HL-60 (cell line): ENCODE measurements around the gene INTS7.

Experiments
- DNase-seq, 2 experiments: peaks; one replicate each; pipeline ENCODE4 v3.0.0-alpha.2; 2010 to 2020; ENCODE audit warnings: low read depth in 1 of 2, low spot score in 1 of 2
- H3K27ac ChIP-seq: fragments of 250-450 bp; sonication (Bioruptor Pico); replicated peaks from 2 replicates; pipeline ENCODE4 v1.5.1; 2020; ENCODE audit warnings: mild to moderate bottlenecking, moderate library complexity
- H3K27me3 ChIP-seq: fragments of 250-450 bp; sonication (Bioruptor Pico); 2 replicates; pipeline ENCODE4 v1.5.1; 2021; ENCODE audit warnings: mild to moderate bottlenecking, moderate library complexity; ENCODE audit not compliant: insufficient read depth, poor library complexity, severe bottlenecking
- H3K4me3 ChIP-seq: replicated peaks from 2 replicates; pipeline ENCODE4 v1.5.1; 2011; ENCODE audit warnings: mild to moderate bottlenecking, control low read depth, low read length; ENCODE audit not compliant: insufficient read depth
- GABPA ChIP-seq: IDR thresholded peaks from 2 replicates; pipeline ENCODE4 v1.6.1; 2012; ENCODE audit warnings: low read depth
- POLR2AphosphoS5 ChIP-seq: IDR thresholded peaks from 2 replicates; pipeline ENCODE4 v1.6.1; 2012; ENCODE audit warnings: low read depth
- SPI1 ChIP-seq: IDR thresholded peaks from 2 replicates; pipeline ENCODE4 v1.6.1; 2012; ENCODE audit warnings: low read depth, mild to moderate bottlenecking, borderline replicate concordance
- TF ChIP-seq, protein P1 (sequence below): IDR thresholded peaks from 2 replicates; pipeline ENCODE4 v1.6.1; 2012; ENCODE audit warnings: low read depth; ENCODE audit not compliant: insufficient replicate concordance
- TF ChIP-seq, protein P2 (sequence below): IDR thresholded peaks from one replicate; pipeline ENCODE4 v1.5.1; 2011; ENCODE audit warnings: low read length, control low read depth, inconsistent platforms; ENCODE audit not compliant: insufficient read depth

INTS7 gene

DNA sequence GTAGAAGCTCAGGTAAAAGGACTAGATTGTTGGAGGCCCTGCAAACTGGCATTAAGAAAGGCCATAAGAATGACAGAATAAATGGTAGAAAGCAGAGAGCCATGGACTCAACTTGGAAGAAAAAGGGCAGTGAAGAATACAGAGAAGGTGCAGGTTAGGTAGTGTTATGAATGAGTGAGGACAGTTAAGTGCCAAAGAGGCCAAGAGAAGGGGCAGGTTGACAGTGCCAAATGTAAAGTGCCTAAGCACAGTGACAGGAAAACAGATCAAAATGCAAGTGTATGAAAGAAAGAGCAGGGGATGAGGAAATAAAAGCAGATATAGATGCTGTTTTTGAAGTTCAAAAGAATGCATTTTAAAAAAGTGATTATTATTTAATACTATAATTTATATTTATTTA, 43.7 kb downstream of the INTS7 start:
- Histone ChIP-seq H3K4me3 (no peak overlapping the region), H3K27me3 (no peaks in the 10 kb centered on the region), H3K27ac (no peak overlapping the region)
- no peak for DNase-seq
- TF ChIP-seq SPI1, result no peak
- no peak for TF ChIP-seq POLR2AphosphoS5
- TF ChIP-seq, protein P1, sequence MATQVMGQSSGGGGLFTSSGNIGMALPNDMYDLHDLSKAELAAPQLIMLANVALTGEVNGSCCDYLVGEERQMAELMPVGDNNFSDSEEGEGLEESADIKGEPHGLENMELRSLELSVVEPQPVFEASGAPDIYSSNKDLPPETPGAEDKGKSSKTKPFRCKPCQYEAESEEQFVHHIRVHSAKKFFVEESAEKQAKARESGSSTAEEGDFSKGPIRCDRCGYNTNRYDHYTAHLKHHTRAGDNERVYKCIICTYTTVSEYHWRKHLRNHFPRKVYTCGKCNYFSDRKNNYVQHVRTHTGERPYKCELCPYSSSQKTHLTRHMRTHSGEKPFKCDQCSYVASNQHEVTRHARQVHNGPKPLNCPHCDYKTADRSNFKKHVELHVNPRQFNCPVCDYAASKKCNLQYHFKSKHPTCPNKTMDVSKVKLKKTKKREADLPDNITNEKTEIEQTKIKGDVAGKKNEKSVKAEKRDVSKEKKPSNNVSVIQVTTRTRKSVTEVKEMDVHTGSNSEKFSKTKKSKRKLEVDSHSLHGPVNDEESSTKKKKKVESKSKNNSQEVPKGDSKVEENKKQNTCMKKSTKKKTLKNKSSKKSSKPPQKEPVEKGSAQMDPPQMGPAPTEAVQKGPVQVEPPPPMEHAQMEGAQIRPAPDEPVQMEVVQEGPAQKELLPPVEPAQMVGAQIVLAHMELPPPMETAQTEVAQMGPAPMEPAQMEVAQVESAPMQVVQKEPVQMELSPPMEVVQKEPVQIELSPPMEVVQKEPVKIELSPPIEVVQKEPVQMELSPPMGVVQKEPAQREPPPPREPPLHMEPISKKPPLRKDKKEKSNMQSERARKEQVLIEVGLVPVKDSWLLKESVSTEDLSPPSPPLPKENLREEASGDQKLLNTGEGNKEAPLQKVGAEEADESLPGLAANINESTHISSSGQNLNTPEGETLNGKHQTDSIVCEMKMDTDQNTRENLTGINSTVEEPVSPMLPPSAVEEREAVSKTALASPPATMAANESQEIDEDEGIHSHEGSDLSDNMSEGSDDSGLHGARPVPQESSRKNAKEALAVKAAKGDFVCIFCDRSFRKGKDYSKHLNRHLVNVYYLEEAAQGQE, result no peak
- no peak for TF ChIP-seq GABPA
- TF ChIP-seq, protein P2, sequence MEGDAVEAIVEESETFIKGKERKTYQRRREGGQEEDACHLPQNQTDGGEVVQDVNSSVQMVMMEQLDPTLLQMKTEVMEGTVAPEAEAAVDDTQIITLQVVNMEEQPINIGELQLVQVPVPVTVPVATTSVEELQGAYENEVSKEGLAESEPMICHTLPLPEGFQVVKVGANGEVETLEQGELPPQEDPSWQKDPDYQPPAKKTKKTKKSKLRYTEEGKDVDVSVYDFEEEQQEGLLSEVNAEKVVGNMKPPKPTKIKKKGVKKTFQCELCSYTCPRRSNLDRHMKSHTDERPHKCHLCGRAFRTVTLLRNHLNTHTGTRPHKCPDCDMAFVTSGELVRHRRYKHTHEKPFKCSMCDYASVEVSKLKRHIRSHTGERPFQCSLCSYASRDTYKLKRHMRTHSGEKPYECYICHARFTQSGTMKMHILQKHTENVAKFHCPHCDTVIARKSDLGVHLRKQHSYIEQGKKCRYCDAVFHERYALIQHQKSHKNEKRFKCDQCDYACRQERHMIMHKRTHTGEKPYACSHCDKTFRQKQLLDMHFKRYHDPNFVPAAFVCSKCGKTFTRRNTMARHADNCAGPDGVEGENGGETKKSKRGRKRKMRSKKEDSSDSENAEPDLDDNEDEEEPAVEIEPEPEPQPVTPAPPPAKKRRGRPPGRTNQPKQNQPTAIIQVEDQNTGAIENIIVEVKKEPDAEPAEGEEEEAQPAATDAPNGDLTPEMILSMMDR, result no peak

DNA sequence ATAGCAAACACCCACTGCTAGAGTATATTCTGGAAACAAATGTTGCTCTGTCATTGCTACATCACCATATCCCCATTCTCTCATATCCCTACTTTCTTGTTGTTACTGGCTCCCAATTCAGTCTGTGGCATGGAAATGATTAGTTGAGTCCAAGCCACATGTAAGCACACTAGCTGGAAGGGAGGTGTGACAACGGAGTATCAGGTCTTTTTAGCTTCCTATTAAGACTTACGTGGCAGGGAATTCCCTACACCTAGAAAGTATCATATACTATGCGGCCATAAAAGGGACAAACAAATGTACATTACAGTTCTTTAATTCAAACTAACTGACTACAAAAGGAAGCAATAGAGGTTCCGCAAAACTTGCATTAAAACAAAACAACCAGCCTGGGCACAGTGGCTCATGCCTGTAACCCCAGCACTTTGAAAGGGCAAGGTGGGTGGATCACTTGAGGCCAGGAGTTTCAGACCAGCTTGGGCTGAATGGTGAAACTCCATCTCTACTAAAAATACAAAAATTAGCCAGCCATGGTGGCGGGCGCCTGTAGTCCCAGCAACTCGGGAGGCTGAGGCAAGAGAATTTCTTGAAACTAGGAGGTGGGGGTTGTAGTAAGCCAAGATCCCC, 48.6 kb downstream of the INTS7 start:
- TF ChIP-seq, protein P2, result no peak
- TF ChIP-seq, protein P1, result no peak
- TF ChIP-seq SPI1 (no peak), POLR2AphosphoS5 (no peak), GABPA (no peak)
- H3K4me3 ChIP-seq, result no peak overlapping the region
- no peak for DNase-seq
- H3K27me3 ChIP-seq, result no peaks in the 10 kb centered on the region
- H3K27ac ChIP-seq, result no peak overlapping the region

DNA sequence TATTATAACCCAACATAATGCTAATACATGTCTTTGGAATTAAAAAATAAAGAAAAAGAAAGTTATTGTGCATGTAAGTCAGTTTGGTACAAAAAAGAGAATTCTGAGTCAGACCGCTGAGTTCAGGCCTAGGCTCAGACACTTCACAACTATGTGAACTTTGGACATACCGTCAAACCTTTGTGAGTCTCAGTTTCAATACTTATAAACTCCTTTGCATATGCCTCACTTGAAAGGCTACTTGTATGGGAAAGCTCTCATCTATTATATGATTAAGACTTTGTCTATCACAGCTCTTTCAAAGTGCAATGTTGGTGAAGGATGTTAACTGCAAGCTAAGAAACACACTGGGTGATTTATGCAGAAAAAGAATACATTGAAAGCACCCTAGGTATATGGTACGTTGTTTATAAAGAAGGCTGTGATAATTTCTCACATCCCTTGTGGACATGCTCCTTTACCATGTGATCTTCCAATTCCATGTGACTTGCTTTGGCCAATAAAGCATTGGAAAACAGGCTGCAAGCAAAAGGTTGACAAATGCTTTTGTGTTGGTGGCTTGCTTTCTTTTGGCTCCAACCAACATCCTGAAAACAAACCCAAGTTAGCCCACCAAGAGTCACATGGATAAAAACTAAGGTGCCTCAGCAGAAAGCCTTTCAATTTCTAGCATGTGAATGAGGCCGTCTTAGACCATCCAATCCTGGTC, 49.6 kb downstream of the INTS7 start:
- Histone ChIP-seq H3K27ac (no peak overlapping the region), H3K27me3 (no peaks in the 10 kb centered on the region), H3K4me3 (no peak overlapping the region)
- TF ChIP-seq, protein P1, result no peak
- no peak for TF ChIP-seq SPI1
- TF ChIP-seq, protein P2, result no peak
- TF ChIP-seq GABPA, result no peak
- TF ChIP-seq POLR2AphosphoS5, result no peak
- no peak for DNase-seq
